WTC11 (cell line): Measurements from ENCODE around the gene DNAH11. TPM values are rescaled to one million over a fixed set of nuclear protein-coding genes. Genes with fewer than 3 reads are reported as not detected.

Experiments used
- ATAC-seq: fragments of 200-7000 bp; cut with Tn5 transposase; 2 replicates; pipeline ENCODE4 v1.10.0; 2021; ENCODE audit warnings: mild to moderate bottlenecking, moderate library complexity
- CTCF ChIA-PET: fragments of 300-600 bp; sonication (Branson Sonifier 250); formaldehyde crosslinking; loops from one replicate; lab custom pipeline; 2021; ENCODE audit warnings: antibody characterized with exemption; lab: Charles Lee
- POLR2A ChIA-PET: fragments of 350-600 bp; sonication (Branson Sonifier 250); formaldehyde crosslinking; loops from one replicate; lab custom pipeline; 2021; ENCODE audit warnings: antibody characterized with exemption; lab: Charles Lee
- DNase-seq: peaks from one replicate; pipeline ENCODE4 v3.0.0; 2021; ENCODE audit warnings: low spot score
- H3K27ac Mint-ChIP-seq: 2 replicates; pipeline ENCODE4 v1.8.0; 2021; ENCODE audit warnings: mixed read lengths
- H3K27me3 Mint-ChIP-seq: 2 replicates; pipeline ENCODE4 v1.8.0; 2021; ENCODE audit warnings: low read depth, mild to moderate bottlenecking, moderate library complexity, mixed read lengths
- H3K36me3 Mint-ChIP-seq: 2 replicates; pipeline ENCODE4 v1.8.0; 2021; ENCODE audit warnings: mixed read lengths
- H3K4me1 Mint-ChIP-seq: 2 replicates; pipeline ENCODE4 v1.8.0; 2022; ENCODE audit warnings: mixed read lengths
- H3K4me3 Mint-ChIP-seq: 2 replicates; pipeline ENCODE4 v1.8.0; 2021; ENCODE audit warnings: mild to moderate bottlenecking, moderate library complexity, mixed read lengths
- H3K9me3 Mint-ChIP-seq: 2 replicates; pipeline ENCODE4 v1.8.0; 2021; ENCODE audit warnings: mixed read lengths
- AR ChIP-seq: fragments of 250-450 bp; sonication (Bioruptor Pico); IDR thresholded peaks from 2 replicates; pipeline ENCODE4 v1.9.0; 2021; ENCODE audit warnings: mild to moderate bottlenecking
- FOXJ3 ChIP-seq: sonication (generic); formaldehyde crosslinking; IDR thresholded peaks from 2 replicates; pipeline ENCODE4 v1.9.0; 2021; ENCODE audit warnings: missing genetic modification reagents, mild to moderate bottlenecking, borderline replicate concordance
- FOXK1 ChIP-seq: sonication (generic); formaldehyde crosslinking; IDR thresholded peaks from 2 replicates; pipeline ENCODE4 v1.8.0; 2022; ENCODE audit warnings: mild to moderate bottlenecking, moderate library complexity, missing genetic modification reagents
- HMGA2 ChIP-seq: fragments of 250-450 bp; sonication (Bioruptor Pico); IDR thresholded peaks from 2 replicates; pipeline ENCODE4 v1.4.0; 2021; ENCODE audit warnings: mild to moderate bottlenecking, moderate library complexity
- MXD4 ChIP-seq: fragments of 250-450 bp; sonication (Bioruptor Pico); IDR thresholded peaks from 2 replicates; pipeline ENCODE4 v1.8.0; 2021; ENCODE audit warnings: mild to moderate bottlenecking, moderate library complexity, borderline replicate concordance
- RELA ChIP-seq: sonication (generic); formaldehyde crosslinking; IDR thresholded peaks from 2 replicates; pipeline ENCODE4 v1.8.1; 2022; ENCODE audit warnings: missing genetic modification reagents, mild to moderate bottlenecking, borderline replicate concordance
- SMAD4 ChIP-seq: sonication (generic); formaldehyde crosslinking; IDR thresholded peaks from 2 replicates; pipeline ENCODE4 v1.8.0; 2022; ENCODE audit warnings: mild to moderate bottlenecking, missing genetic modification reagents
- SP1 ChIP-seq: sonication (generic); formaldehyde crosslinking; conservative IDR thresholded peaks from 2 replicates; pipeline ENCODE4 v1.8.1; 2022; ENCODE audit warnings: missing genetic modification reagents
- TEAD4 ChIP-seq: sonication (generic); formaldehyde crosslinking; IDR thresholded peaks from 2 replicates; pipeline ENCODE4 v1.8.0; 2022; ENCODE audit warnings: mild to moderate bottlenecking, missing genetic modification reagents
- USF1 ChIP-seq: sonication (generic); formaldehyde crosslinking; IDR thresholded peaks from 2 replicates; pipeline ENCODE4 v1.8.0; 2022; ENCODE audit warnings: mild to moderate bottlenecking, missing genetic modification reagents
- ZNF263 ChIP-seq: sonication (generic); formaldehyde crosslinking; IDR thresholded peaks from 2 replicates; pipeline ENCODE4 v1.8.1; 2022; ENCODE audit warnings: low read depth, mild to moderate bottlenecking, moderate library complexity, missing genetic modification reagents
- ZNF416 ChIP-seq: fragments of 250-450 bp; sonication (Bioruptor Pico); IDR thresholded peaks from 2 replicates; pipeline ENCODE4 v1.9.0; 2021; ENCODE audit warnings: mild to moderate bottlenecking, inconsistent platforms
- ZNF423 ChIP-seq: fragments of 250-450 bp; sonication (Bioruptor Pico); IDR thresholded peaks from 2 replicates; pipeline ENCODE4 v2.1.2; 2022; ENCODE audit warnings: mild to moderate bottlenecking, moderate library complexity
- total RNA-seq: library from RNA; stranded (reverse); gene quantifications from 3 replicates; pipeline ENCODE4 v1.2.3, GENCODE V29; 2021
- TF ChIP-seq, protein P1 (sequence below): sonication (generic); formaldehyde crosslinking; IDR thresholded peaks from 2 replicates; pipeline ENCODE4 v1.8.0; 2022; ENCODE audit warnings: mild to moderate bottlenecking, missing genetic modification reagents
- TF ChIP-seq, protein P2 (sequence below): sonication (generic); formaldehyde crosslinking; IDR thresholded peaks from 2 replicates; pipeline ENCODE4 v1.8.1; 2023; ENCODE audit warnings: mild to moderate bottlenecking, missing genetic modification reagents, moderate library complexity
- TF ChIP-seq, protein P3 (sequence below): fragments of 250-450 bp; sonication (Bioruptor Pico); IDR thresholded peaks from 2 replicates; pipeline ENCODE4 v1.9.0; 2021; ENCODE audit warnings: moderate library complexity, mild to moderate bottlenecking, inconsistent platforms, borderline replicate concordance

DNAH11 gene
- total RNA-seq, 1 experiment from 2014 or later = 6.4 TPM

GRCh38 chr7:21866731-21867130 lies 323.9 kb downstream of the DNAH11 start:
- TF ChIP-seq USF1 (CRISPR knock-in tag) = no peak
- no peak for TF ChIP-seq FOXJ3 (CRISPR knock-in tag)
- no peak for TF ChIP-seq FOXK1 (CRISPR knock-in tag)
- TF ChIP-seq RELA (CRISPR knock-in tag) = no peak
- no peak for TF ChIP-seq SP1
- TF ChIP-seq ZNF263 (CRISPR knock-in tag) = no peak
- H3K36me3 Mint-ChIP-seq = peaks cover 9% of the 10 kb centered on the region; the same call in 1 of the 2 replicates
- POLR2A ChIA-PET = no interaction called here
- no peaks in the 10 kb centered on the region for H3K9me3 Mint-ChIP-seq
- 0 out of 2 replicates have a peak overlapping the region, but pooled peaks have one; percentile 12 for H3K4me3 Mint-ChIP-seq
- CTCF ChIA-PET = no interaction called here
- no peak for ATAC-seq
- DNase-seq = no peak
- H3K4me1 Mint-ChIP-seq = peaks cover 71% of the 10 kb centered on the region
- H3K27me3 Mint-ChIP-seq = no peaks in the 10 kb centered on the region
- H3K27ac Mint-ChIP-seq = peak overlapping the region; percentile 89

- H3K36me3 Mint-ChIP-seq = peaks cover 9% of the 10 kb centered on the region; the same call in 1 of the 2 replicates
- no peaks in the 10 kb centered on the region for H3K27me3 Mint-ChIP-seq
- POLR2A ChIA-PET = no interaction called here
- peak overlapping the region; percentile 12; the same call in 1 of the 2 replicates for H3K4me3 Mint-ChIP-seq
- TF ChIP-seq, protein P1, sequence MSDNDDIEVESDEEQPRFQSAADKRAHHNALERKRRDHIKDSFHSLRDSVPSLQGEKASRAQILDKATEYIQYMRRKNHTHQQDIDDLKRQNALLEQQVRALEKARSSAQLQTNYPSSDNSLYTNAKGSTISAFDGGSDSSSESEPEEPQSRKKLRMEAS = no peak
- no peak for TF ChIP-seq SMAD4 (CRISPR knock-in tag)
- TF ChIP-seq HMGA2 (CRISPR knock-in tag) = no peak
- TF ChIP-seq, protein P2, sequence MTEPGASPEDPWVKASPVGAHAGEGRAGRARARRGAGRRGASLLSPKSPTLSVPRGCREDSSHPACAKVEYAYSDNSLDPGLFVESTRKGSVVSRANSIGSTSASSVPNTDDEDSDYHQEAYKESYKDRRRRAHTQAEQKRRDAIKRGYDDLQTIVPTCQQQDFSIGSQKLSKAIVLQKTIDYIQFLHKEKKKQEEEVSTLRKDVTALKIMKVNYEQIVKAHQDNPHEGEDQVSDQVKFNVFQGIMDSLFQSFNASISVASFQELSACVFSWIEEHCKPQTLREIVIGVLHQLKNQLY (CRISPR knock-in tag) = no peak
- TF ChIP-seq MXD4 (CRISPR knock-in tag) = no peak
- H3K4me1 Mint-ChIP-seq = peaks cover 71% of the 10 kb centered on the region
- H3K27ac Mint-ChIP-seq = peak overlapping the region; percentile 89
- CTCF ChIA-PET = interaction anchor here (3.2 kb wide), 1 partner anchor 15 kb away, joined by 10 read pairs; no protein-coding TSS in a partner anchor
- ATAC-seq (no peak), DNase-seq (no peak)
- no peaks in the 10 kb centered on the region for H3K9me3 Mint-ChIP-seq
Observed at GRCh38 chr7:21867226-21867625, 324.4 kb downstream of the DNAH11 start.

DNA sequence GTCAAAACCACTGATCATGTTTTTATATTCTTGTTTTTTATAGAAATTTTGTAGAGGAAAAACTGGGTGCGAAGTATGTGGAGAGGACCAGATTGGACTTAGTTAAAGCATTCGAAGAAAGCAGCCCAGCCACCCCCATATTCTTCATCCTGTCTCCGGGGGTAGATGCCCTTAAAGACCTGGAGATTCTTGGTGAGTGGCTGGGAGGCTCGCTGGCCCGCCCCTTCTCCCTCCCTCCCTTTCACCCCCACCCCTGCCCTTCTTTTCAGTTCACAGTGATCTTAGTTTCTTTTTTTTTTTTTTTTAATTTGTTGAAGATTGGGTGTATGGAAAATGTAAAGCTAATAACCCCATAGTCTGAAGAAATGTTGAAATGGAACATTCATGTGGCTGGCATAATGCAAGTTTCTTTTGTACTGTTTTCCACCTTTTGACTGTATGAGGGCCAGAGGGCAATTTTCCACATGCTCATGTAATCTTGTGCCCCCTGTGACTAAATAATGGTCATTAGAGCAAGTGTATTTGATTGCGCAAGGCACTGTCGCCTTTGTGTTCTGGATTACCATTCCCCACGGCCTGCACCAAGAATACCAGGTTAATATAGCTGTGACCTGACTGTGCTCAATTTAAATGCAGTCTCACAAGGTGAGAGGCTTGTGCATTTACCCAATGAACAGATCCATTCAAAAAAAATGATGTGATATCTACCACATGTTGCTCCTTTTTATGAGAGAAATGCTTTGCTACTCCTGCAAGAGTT lies 325.2 kb downstream of the DNAH11 start:
- POLR2A ChIA-PET = interaction anchor here (0.6 kb wide), 2 partner anchors 11 to 229 kb away, joined by 3 to 4 read pairs; no protein-coding TSS in a partner anchor

DNA sequence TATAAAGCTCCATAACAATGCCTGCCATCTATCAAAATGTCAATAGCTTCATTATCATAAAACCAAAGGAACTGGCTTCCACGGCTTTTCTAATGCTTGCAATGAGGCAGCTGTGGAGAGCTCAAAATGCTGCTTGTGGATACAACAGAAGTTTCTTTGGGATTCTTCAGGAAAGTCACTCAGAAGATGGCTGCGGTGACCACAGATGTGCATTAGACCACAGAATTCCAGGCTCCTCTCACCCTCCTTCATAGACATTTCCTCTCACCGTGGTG lies 325.7 kb downstream of the DNAH11 start:
- Mint-ChIP-seq H3K27ac (peak overlapping the region; percentile 92), H3K4me3 (peak overlapping the region; percentile 20; the same call in 1 of the 2 replicates)
- POLR2A ChIA-PET = interaction anchor here (0.6 kb wide), 1 partner anchor 230 kb away, joined by 3 read pairs; no protein-coding TSS in a partner anchor

More for the DNA sequence above, 325.2 kb downstream of the DNAH11 start:
- Mint-ChIP-seq H3K4me1 (peaks cover 79% of the 10 kb centered on the region), H3K9me3 (no peaks in the 10 kb centered on the region), H3K4me3 (no peak overlapping the region; the same call in 1 of the 2 replicates), H3K36me3 (peaks cover 16% of the 10 kb centered on the region), H3K27ac (peak overlapping the region; percentile 92), H3K27me3 (no peaks in the 10 kb centered on the region)
- DNase-seq (no peak), ATAC-seq (peak; percentile 27)
- CTCF ChIA-PET = interaction anchor here (0.6 to 3.2 kb wide), 2 partner anchors 15 to 77 kb away, joined by 3 to 10 read pairs; no protein-coding TSS in a partner anchor
- TF ChIP-seq, protein P3, sequence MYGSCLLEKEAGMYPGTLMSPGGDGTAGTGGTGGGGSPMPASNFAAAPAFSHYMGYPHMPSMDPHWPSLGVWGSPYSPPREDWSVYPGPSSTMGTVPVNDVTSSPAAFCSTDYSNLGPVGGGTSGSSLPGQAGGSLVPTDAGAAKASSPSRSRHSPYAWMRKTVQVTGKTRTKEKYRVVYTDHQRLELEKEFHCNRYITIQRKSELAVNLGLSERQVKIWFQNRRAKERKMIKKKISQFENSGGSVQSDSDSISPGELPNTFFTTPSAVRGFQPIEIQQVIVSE = no peak
- TF ChIP-seq ZNF423 (CRISPR knock-in tag) = no peak

More for the DNA sequence above, 325.7 kb downstream of the DNAH11 start:
- no peak for ATAC-seq
- DNase-seq = no peak
- Mint-ChIP-seq H3K27me3 (no peaks in the 10 kb centered on the region), H3K9me3 (no peaks in the 10 kb centered on the region), H3K36me3 (peaks cover 16% of the 10 kb centered on the region), H3K4me1 (peaks cover 84% of the 10 kb centered on the region)
- TF ChIP-seq AR (CRISPR knock-in tag) (no peak), TEAD4 (no peak), ZNF416 (CRISPR knock-in tag) (no peak)
- TF ChIP-seq, protein P2 (CRISPR knock-in tag) = no peak
- CTCF ChIA-PET = interaction anchor here (3.2 kb wide), 1 partner anchor 14 kb away, joined by 10 read pairs; no protein-coding TSS in a partner anchor
